ENCODE results near the gene IL12RB1.

IL12RB1 gene

GRCh38 chr19:18013210-18014111 is 73.3 kb downstream of the IL12RB1 start:
- Histone ChIP-seq H3K9me3 (ENCODE audit: low read length) (no peaks in the 10 kb centered on the region), H3K36me3 (ENCODE audit: insufficient read depth, low read length) (peaks cover 35% of the 10 kb centered on the region), H3K27me3 (ENCODE audit: control insufficient read depth in 1 of 2, insufficient read depth in 2 of 2, low read length in 2 of 2) (no peaks in the 10 kb centered on the region), H3K27ac (ENCODE audit: low read depth, low read length) (no peak overlapping the region), H3K9ac (ENCODE audit: low read length) (no peak overlapping the region), H3K4me1 (ENCODE audit: insufficient read depth, low read length) (peaks cover 6% of the 10 kb centered on the region), H3K4me3 (ENCODE audit: low read depth in 1 of 2, low read length in 2 of 2) (no peak overlapping the region)

- Histone ChIP-seq H3K4me1 (ENCODE audit: insufficient read depth, low read length) (peaks cover 6% of the 10 kb centered on the region), H3K36me3 (ENCODE audit: insufficient read depth, low read length) (peaks cover 31% of the 10 kb centered on the region)
Observed at GRCh38 chr19:18010149-18010548, 76.6 kb downstream of the IL12RB1 start.

GRCh38 chr19:18009412-18010066 is 77.2 kb downstream of the IL12RB1 start:
- Histone ChIP-seq H3K27ac (ENCODE audit: low read depth, low read length) (no peak overlapping the region), H3K9me3 (ENCODE audit: low read length) (no peaks in the 10 kb centered on the region), H3K4me3 (ENCODE audit: low read depth in 1 of 2, low read length in 2 of 2) (no peak overlapping the region), H3K36me3 (ENCODE audit: insufficient read depth, low read length) (peaks cover 31% of the 10 kb centered on the region), H3K9ac (ENCODE audit: low read length) (no peak overlapping the region), H3K27me3 (ENCODE audit: control insufficient read depth in 1 of 2, insufficient read depth in 2 of 2, low read length in 2 of 2) (no peaks in the 10 kb centered on the region), H3K4me1 (ENCODE audit: insufficient read depth, low read length) (peaks cover 6% of the 10 kb centered on the region)

More at GRCh38 chr19:18010149-18010548, 76.6 kb downstream of the IL12RB1 start:
- Histone ChIP-seq H3K9ac (ENCODE audit: low read length) (no peak overlapping the region), H3K4me3 (ENCODE audit: low read depth in 1 of 2, low read length in 2 of 2) (no peak overlapping the region), H3K9me3 (ENCODE audit: low read length) (no peaks in the 10 kb centered on the region), H3K27ac (ENCODE audit: low read depth, low read length) (no peak overlapping the region), H3K27me3 (ENCODE audit: control insufficient read depth in 1 of 2, insufficient read depth in 2 of 2, low read length in 2 of 2) (no peaks in the 10 kb centered on the region)
